Daoy (cell line): ENCODE results near the gene IGSF21. TPM values are rescaled to one million over a fixed set of nuclear protein-coding genes. Genes with fewer than 3 reads are reported as not detected.

Experiments
- DNase-seq: peaks from one replicate; pipeline ENCODE4 v3.0.0-alpha.2; 2015; ENCODE audit warnings: low read depth
- total RNA-seq: library from RNA; depleted of rRNA; stranded (reverse); fragments of >200 nt; shearing (Covaris generic); gene quantifications from 2 replicates; pipeline ENCODE4 v1.2.3, GENCODE V29; 2014

Gene IGSF21
- total RNA-seq, 1 experiment from 2014 or later = not detected

DNA sequence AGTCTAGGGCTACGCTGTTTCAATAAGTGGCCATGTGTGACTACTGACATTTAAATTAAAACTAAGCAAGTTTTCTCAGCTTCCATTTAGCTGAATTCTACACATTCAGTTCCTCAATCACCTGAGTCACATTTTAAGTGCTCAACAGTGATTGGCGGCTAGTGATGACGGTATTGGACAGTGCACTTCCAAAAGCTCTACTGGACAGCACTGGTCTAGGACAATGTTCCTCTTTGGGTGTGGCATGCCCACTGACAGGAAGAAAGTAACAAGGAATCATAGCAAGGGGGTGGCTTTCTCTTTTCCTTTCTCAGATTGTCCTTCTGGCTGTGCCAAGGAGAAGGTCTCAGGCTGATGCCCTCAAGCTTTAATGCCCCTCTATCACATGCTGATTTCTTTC lies 11.7 kb downstream of the IGSF21 start:
- DNase-seq = no peak

DNA sequence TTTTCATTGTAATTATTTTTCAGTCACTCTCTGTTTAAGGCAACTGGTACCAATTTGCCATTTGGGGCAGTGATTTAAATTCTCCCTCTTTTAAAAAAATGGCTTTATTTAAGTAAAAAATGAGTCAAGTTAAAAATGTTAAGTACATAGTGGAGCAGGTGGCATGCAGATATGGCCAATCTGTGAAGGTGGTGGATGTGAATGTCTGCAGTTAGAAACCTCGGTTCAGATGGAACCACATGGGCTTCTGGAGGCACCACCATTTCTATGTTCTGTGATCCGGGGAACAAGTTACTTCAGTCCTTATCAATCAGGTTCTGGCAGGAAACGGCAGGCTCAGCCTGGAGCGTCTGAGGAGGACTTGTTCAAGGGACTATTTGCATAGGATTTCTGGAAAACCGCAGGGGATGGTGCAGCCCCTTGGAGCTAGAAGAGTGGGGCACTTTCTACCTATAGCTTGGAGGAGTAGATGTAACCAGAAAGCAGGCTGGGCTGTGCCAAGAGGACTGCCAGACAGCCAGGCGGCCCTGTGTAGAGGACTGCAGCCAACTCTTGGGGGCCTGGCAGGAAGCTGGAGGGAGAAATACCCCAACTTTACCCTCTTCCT lies 12.3 kb downstream of the IGSF21 start:
- DNase-seq = no peak

DNA sequence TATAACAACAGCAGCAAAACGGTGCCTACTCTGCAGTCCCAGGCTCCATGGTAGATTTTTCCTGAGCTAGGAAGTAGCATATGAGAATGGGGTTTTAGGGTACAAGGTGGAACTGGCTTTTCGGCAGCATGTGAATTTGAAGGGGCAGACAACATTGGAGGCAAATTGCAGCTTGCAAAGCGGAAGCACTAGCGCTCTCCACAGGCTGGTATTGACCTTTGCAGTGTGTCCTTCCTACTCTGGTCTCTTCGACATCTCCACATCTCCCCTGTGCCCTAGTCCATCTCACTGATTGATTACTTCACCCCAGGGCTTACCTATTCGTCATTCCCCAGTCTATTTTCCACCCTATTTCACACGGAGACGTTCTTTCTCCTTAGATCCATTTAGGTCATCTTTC lies 13.0 kb downstream of the IGSF21 start:
- DNase-seq = no peak

DNA sequence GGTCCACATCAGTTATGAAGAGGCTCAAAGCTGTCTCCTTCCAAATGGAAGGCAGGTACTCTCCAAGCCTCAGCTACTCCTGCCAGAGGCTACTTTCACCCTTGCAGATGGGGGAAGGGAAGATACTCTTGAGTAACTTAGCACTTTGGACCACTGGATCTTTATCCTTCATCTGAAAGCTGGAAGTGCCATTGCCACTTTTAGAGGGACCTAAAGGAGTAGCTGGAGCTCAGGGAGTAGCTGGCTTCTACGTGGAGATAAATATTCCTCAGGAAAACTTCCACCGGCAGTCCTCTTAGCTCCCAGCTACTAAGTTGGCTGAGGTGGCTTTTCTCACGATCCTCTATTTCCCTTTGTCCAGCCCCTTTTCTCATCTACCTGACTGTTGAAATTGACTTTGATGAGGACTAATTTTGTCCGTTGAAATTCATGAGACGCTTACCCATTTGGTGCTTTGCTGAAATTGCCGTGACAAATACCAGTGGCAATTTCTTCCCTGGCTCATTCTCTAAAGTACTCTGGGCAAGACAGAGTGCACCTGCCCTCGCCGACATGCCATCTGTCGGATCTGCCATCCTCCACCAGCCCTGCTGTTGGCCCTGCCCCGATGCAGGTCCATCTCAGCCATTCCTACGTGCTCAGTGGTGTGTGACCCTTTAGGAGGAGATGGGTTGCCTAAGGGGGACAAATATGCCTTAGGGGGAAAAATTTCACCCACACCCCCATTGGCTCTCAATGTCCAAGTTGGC lies 13.6 kb downstream of the IGSF21 start:
- DNase-seq = no peak

DNA sequence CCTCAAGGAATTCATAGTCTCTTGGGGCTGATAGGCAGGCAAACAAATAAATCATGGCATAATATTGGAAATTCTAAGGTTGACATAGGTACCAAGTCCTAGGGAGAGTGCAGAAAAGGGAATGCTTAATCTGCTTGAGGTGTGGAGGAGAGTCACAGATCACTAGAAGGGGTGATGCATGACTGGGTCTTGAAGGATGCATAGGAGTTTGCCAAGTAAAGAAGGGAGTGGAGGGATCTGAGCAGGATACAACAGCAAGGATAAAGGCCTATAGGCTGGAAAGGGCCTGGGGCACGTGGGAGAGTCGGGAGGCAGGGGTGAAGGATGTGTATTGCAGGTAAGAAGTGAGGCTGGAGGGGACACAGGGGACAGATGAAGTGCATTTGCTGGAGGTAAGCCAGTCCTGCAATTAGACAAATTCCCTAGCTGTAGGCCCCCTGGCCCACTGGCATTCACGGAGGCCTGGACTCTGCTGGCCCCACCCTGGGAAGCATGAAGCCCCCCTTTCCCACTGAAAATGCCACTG lies 15.9 kb downstream of the IGSF21 start:
- DNase-seq = no peak

DNA sequence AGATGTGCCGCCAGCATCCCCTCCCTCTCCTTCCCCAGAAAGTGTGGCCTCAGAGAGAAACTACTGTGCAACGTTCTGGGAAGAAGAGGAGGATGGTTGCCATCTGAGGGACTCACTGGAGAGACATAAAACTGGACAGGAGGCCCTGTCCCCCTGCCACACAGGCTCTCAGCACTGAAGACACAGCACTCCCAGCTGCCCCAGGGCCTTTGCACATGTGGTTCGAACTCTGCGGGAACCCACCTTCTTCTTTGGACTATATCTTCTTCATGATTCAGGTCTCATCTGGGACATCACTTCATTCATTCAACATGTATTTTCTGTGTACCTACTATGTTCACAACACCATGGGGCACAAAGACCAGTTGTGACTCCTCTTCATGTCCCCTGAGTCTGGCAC lies 17.4 kb downstream of the IGSF21 start:
- DNase-seq = no peak

DNA sequence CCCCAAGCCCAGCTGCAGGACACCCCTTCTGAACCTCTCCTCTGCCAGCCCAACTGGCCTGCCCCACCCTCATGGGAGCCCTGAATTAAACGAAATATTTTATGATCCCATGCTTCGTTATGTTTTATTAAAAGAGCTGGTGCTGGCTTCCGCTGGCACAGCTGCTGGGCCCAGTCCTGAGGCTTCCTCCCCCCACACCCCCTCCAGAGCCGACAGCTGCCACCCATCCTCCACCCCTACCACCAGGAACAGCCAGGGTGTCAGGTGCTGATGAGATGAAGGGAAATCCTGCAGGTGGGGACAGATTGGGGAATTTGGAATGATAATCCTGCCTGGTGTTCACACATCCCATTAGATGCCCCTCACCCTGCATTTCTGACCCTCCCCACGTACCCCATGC lies 19.0 kb downstream of the IGSF21 start:
- DNase-seq = no peak

DNA sequence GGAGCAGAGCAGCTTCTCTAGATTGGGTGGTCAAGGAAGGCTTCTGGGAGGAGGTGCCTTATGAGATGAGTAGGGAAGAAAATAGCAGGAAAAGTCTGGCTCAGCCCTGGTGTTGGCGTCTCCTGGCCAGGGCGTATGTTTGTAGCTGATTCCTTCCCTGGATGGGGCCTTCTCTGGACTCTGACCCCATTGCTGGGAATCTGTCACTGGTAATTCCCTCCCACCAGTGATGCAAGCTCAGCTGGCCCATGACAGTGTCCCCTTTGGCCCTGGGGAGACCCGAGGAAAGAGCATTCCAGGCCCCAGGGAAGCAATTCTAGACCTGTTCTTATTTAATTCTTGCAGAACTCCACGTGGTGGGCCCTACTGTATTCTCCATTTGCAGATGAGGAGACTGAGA lies 20.7 kb downstream of the IGSF21 start:
- no peak for DNase-seq

DNA sequence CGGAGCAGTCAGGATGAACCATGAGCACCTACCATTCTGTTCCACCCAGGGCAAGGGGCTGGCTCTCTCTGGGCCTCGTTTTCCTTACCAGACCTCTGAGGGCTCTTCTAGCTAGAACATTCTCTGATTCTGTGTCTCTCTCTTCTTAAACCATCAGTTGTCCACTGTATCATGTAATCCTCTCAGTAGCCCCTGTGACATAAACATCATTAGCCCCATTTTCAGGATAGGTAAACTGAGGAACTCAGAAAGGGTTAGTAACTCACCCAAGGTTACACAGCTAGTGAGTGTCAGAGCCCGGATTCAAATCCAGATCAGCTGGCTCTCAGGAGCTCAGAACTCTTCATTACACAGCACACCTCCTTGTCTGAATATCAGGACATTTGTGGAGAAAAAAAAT lies 22.8 kb downstream of the IGSF21 start:
- no peak for DNase-seq

DNA sequence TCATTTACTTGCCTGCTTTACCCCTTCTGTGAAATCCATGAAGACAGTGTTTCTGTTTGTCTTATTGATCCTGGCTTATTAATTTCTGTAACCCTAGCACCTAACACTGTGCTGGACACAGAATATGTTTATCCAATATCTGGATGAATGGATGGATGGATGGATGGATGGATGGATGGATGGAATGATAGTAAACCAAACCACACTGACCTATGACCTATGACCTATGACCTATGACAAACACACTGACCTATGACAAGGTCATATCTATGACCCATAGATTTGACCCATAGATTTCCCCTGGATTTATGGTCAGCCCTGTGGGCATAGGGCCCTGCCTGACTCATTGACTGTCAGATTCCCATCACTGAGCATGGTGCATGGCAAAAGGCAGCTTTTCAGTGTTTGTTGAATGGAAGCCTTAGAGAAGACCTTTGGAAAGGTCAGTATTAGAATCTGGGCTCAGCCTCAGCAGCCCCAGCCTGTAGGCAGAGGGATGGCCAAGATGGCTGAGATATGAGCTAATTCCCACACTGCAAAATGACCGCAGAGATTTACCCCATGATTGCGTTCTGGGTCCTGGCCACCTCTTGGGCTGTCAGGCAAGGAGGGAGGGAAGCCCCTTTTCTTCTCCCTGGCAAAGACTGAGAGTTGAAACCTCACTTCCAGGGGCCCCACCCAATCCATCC lies 24.6 kb downstream of the IGSF21 start:
- no peak for DNase-seq

DNA sequence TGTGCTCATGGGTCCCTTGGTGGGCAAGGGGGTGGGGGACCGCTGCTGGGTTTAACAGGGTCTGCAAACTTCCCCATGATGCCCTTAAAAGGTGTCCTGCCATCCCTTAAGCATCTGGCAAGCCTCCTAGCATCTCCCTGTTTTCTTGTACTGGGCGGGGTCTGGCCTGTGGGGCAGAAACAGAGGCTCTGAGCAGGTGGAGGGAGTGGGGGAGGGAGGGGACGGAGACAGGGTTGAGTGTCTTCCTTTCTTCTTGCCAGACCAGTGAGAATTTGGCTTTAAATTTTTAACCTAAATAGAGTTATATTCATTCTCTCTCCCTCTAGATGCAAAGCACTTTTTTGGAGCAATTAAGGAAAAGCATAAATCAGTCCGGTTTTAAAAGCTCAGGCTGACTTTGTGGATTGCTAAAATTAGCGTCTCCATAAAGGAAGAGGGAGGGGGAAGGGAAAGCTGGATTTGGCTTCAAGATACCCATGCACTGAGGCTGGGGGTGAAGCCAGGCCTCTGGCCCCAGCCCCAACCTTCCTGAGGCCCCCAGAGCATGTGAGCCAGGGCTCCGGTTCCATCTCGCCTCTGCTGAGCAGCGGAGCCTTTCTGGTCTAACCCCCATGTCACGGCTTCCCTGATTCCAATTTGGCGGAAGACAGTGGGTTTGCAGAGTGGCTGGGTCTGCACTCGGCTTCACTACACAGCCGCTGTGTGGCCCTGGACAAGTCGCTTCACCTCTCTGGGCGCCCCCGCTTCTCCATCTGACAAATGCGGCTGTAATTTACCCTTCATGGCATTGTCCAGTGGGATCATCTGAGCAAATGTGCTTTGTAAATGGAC lies 25.3 kb downstream of the IGSF21 start:
- no peak for DNase-seq

DNA sequence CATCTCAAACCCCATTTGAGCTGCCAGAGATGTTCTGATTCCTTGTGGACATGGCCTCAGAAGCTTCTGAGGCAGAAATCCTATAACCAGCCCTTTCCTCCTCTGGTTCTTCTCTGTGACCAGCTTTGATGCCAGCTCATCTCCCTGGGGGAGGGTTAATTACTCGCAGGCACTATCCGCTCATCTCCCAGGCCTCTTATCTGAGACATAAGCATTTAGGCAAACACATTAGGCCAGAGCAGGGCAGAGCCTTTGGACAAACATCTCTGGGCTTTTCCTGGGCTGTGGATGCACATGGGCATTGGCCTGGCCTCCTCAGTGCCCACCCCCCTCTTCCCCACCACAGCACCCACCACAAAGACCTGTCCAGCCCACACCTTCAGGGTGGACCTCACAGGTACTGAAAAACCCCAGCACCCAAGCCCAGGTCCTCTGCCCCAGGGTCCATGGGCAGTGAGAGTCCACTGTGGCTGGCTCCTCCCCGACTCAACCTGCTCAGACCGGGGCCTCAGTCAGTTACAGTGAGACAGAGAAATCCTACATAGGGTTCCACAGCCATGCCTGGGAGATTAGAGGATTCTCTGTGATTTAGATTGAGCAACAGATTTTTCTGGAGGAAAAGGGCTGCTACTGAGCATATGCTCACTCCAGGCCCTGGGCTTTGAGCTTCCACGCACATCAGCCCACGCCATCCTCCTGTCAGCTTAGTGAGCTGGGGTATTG lies 26.9 kb downstream of the IGSF21 start:
- DNase-seq = peak; percentile 27

DNA sequence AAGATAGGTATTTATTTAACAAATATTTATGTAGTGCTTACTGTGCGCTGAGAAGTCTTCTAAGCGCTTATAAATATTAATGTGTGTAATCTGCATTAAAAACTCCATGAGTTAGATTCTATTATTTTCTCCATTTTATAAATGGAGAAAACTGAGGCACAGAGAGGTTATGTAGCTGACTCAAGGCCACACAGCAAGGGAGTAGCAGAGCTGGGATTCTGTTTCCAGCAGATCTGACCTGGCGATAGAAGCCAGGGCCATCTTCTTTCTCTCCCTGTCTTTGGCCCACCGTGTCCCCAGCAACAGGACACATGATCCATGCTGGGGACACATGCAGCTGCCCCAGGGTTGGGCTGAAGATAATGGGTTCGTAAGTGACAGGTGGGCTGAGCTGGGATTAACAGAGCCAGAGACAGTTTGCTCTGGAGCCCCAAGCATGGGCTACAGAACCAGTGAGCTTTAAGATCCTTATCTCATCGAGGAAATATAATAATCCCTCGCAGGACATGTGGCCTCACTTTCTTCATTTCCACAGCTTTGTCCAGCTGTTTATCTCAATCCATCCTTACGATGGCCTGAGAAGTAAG lies 30.3 kb downstream of the IGSF21 start:
- DNase-seq = no peak

DNA sequence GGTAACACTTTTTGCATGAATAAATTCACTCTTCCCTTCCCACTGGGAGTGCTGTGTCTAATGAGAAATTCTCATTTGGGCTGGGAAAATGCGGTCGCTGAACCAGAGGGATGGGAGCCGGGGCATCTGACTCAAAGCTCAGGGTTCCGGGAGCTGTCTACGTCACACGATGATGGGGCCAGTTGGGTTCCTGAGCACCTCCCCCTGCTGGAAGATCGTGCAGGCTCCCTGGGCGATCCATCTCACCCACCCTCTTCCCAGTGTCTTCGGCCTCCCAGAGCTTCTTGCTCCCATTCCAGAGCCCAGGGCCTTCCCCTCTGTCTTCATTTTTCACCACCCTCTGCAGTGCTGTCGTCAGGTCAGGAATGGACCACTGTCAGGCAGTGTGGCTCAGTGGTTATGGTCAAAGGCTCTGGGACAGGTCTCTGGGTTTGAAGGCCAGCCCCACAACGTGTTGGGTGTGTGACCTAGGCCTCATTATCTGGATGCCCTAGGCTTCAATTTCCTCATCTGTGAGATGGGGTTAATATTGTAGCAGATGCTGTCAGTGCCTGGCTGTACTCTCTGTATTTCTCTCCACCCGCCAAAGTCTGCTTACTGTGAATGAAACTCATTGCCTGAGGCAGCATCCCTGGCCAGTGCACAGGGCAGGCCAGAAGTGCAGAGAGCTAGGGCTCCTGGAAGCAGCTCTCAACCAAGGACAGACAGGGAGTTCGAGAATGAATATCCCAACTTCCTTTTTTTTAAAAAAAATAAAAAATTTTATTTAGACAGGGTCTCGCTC lies 31.8 kb downstream of the IGSF21 start:
- DNase-seq = peak; percentile 66

DNA sequence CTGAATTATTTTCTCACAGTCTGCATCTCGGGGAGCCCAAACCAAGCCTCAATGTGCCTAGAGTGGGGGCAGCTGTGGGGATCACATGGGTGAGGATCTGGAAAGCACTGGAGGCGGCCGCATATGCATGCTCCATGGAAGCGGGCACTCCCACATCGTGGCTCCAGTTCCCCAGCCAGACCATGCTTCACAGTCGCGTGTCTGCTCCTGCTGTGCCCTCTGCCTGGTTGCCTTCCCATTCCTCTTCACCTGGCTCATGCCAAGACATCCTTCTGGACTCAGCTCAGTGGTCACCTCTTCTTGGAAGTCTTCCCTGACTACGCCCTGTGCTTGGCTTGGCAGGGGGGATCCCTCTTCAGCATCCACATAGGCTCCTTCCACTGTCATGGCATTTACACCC lies 32.8 kb downstream of the IGSF21 start:
- DNase-seq = no peak

DNA sequence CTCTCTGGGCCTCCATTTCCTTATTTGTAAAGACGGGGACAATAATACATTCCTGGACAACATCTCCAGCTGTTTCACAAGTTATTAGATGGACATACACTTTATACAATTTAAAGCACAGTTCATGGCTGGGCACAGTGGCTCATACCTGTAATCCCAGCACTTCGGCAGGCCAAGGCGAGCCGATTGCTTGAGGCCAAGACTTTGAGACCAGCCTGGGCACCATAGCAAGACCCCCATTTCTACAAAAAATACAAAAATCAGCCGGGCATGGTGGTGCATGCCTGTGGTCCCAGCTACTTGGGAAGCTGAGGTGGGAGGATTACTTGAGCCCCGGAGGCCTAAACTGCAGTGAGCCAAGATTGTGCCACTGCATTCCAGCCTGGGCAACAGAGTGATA lies 34.1 kb downstream of the IGSF21 start:
- no peak for DNase-seq

DNA sequence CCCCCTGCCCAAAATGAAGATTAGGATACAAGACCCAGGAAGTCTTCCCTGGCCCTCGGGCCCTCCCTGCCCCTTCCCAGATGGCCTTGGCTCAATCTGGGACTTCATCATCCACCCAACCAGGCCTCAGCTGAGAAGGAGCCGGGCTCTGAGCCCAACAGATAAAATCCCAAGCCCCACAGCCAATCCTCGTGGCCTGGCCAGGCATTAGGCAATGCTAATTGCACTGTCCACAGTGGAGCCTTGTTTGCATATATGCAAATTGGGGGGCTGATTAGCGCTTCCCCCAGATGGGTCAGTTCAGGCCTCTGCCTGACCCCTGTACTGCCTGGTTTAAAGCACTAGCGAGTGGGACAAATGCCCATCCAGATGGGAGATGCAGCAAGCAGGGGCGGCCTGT lies 34.9 kb downstream of the IGSF21 start:
- DNase-seq = no peak

DNA sequence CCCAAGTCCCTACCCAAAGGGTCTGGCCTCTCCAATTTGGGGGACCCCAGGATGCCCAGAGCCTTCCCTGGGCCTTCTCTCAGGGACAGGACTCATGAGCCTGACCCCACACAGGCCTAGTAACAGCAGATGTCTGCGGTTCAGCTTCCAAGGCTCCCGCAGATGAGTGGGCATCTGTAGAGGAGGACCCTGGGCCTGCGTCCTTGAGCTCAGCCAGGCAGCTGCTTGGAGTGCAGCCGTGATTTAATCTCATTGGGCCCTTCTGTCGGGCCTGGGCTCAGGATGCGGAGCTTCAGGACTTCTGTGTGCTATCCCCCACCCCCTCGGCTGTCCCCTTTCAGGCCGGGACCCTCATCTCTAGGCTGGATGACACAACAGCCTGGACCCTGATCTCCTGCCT lies 35.4 kb downstream of the IGSF21 start:
- DNase-seq = no peak

DNA sequence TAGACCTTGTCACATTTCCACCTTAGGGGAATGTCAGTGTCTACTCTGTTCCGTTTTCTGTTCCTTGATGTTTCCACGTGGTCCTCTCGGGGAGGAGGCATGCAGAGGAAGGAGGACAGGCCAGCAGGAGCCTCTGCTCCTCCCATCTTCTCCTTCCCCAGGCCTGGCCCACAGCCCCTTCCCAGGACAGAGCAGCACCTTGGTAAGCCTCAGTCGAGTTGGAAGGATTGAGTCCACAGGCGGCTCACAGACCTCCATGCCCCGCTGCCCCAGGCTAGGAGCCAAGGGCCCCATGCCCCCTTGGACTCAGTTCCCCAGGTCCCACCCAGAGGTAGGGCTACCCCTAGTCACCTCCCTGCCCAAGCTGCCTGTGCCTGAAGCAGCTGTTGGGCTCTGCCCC lies 36.5 kb downstream of the IGSF21 start:
- no peak for DNase-seq
